Stimulated activated CD8-positive, alpha-beta memory T cell treated with anti-CD3 and anti-CD28 coated beads, Interleukin-15, amount 100 ng/mL, for 48 hours (primary cell): Measurements from ENCODE around the gene TEDC2.
"Not testable (repeated sequence)": the region's sequence is repeated elsewhere in the genome, so short reads cannot be mapped to it uniquely, and the experiment has no call there.

Experiments used
- DNase-seq, 2 donors: peaks; one replicate each; pipeline ENCODE4 v3.0.0-alpha.2; 2020; ENCODE audit warnings: low read depth in 2 of 2

TEDC2 gene

GRCh38 chr16:2477327-2477726 is 17.4 kb downstream of the TEDC2 start:
- DNase-seq: no peak

- no peak for DNase-seq
These were observed 18.4 kb downstream of the TEDC2 start for GRCh38 chr16:2478279-2478678.

GRCh38 chr16:2479996-2480395 is 20.1 kb downstream of the TEDC2 start:
- DNase-seq: not testable (repeated sequence)

GRCh38 chr16:2480948-2481347 is 21.0 kb downstream of the TEDC2 start:
- no peak for DNase-seq

GRCh38 chr16:2481676-2482075 is 21.8 kb downstream of the TEDC2 start:
- no peak for DNase-seq

GRCh38 chr16:2482249-2482648 is 22.3 kb downstream of the TEDC2 start:
- DNase-seq: no peak

GRCh38 chr16:2482708-2483534 is 23.0 kb downstream of the TEDC2 start:
- DNase-seq: no peak

- no peak for DNase-seq
These were observed 24.3 kb downstream of the TEDC2 start for GRCh38 chr16:2483939-2484897.

GRCh38 chr16:2484898-2485508 is 25.1 kb downstream of the TEDC2 start:
- DNase-seq: no peak

- DNase-seq: no peak
These were observed 26.1 kb downstream of the TEDC2 start for GRCh38 chr16:2485811-2486507.

- peak; percentile 55 to 65 for DNase-seq
These were observed 27.0 kb downstream of the TEDC2 start for GRCh38 chr16:2486645-2487516.

GRCh38 chr16:2487517-2487842 is 27.6 kb downstream of the TEDC2 start:
- no peak for DNase-seq

GRCh38 chr16:2487903-2488531 is 28.1 kb downstream of the TEDC2 start:
- no peak for DNase-seq

GRCh38 chr16:2489581-2489980 is 29.7 kb downstream of the TEDC2 start:
- DNase-seq: no peak

- no peak for DNase-seq
These were observed 30.5 kb downstream of the TEDC2 start for GRCh38 chr16:2490190-2491105.

- no peak for DNase-seq
These were observed 32.4 kb downstream of the TEDC2 start for GRCh38 chr16:2492292-2492691.

GRCh38 chr16:2493605-2494004 is 33.7 kb downstream of the TEDC2 start:
- no peak for DNase-seq

GRCh38 chr16:2494616-2495015 is 34.7 kb downstream of the TEDC2 start:
- no peak for DNase-seq

- no peak for DNase-seq
These were observed 35.1 kb downstream of the TEDC2 start for GRCh38 chr16:2495041-2495440.
